HepG2 (cell line): ENCODE data around the gene PELI3. TPM values are rescaled to one million over a fixed set of nuclear protein-coding genes. Genes with fewer than 3 reads are reported as not detected.
A peak's percentile ranks its signal among the peaks of the same experiment; 100 is the strongest.

Experiments used
- DMAP1 ChIP-seq: IDR thresholded peaks from 2 replicates; pipeline ENCODE4 v1.6.1; 2016
- EZH2 ChIP-seq: conservative IDR thresholded peaks from 2 replicates; pipeline ENCODE4 v1.6.1; 2012; ENCODE audit warnings: mild to moderate bottlenecking, low read depth, low read length, moderate library complexity
- HOMEZ ChIP-seq: IDR thresholded peaks from 2 replicates; pipeline ENCODE4 v1.6.1; 2016; ENCODE audit warnings: low read depth
- MLX ChIP-seq: IDR thresholded peaks from 2 replicates; pipeline ENCODE4 v1.6.1; 2016
- MYNN ChIP-seq: sonication (generic); formaldehyde crosslinking; IDR thresholded peaks from 2 replicates; pipeline ENCODE4 v1.4.0; 2020; ENCODE audit warnings: mild to moderate bottlenecking, low read depth, missing genetic modification reagents
- ONECUT2 ChIP-seq: sonication (generic); formaldehyde crosslinking; IDR thresholded peaks from 2 replicates; pipeline ENCODE4 v1.4.0; 2020; ENCODE audit warnings: missing genetic modification reagents
- RAD21 ChIP-seq: fragments of 450-650 bp; formaldehyde crosslinking; IDR thresholded peaks from 2 replicates; pipeline ENCODE4 v1.5.0; 2020; ENCODE audit warnings: mild to moderate bottlenecking
- REPIN1 ChIP-seq: sonication (generic); formaldehyde crosslinking; IDR thresholded peaks from 2 replicates; pipeline ENCODE4 v1.8.0; 2022; ENCODE audit warnings: missing genetic modification reagents, low read depth, mild to moderate bottlenecking, borderline replicate concordance
- SMAD9 ChIP-seq: sonication (generic); formaldehyde crosslinking; IDR thresholded peaks from 2 replicates; pipeline ENCODE4 v1.5.1; 2020; ENCODE audit warnings: mild to moderate bottlenecking, missing genetic modification reagents
- TBX3 ChIP-seq: fragments of 450-650 bp; IDR thresholded peaks from 2 replicates; pipeline ENCODE4 v1.6.1; 2017; ENCODE audit warnings: antibody characterized with exemption, mild to moderate bottlenecking, inconsistent platforms, borderline replicate concordance
- TOPORS ChIP-seq: sonication (generic); formaldehyde crosslinking; IDR thresholded peaks from 2 replicates; pipeline ENCODE4 v1.8.0; 2023; ENCODE audit warnings: mild to moderate bottlenecking, missing genetic modification reagents
- XRCC5 ChIP-seq: fragments of 200-400 bp; formaldehyde crosslinking; optimal IDR thresholded peaks from 2 replicates; pipeline ENCODE3; 2017; ENCODE audit warnings: mild to moderate bottlenecking, low read length
- ZBTB43 ChIP-seq: sonication (generic); formaldehyde crosslinking; conservative IDR thresholded peaks from 2 replicates; pipeline ENCODE4 v1.4.0; 2020; ENCODE audit warnings: missing genetic modification reagents
- ZNF121 ChIP-seq: sonication (generic); formaldehyde crosslinking; IDR thresholded peaks from 2 replicates; pipeline ENCODE4 v1.5.0; 2020; ENCODE audit warnings: mild to moderate bottlenecking, missing genetic modification reagents
- ZNF18 ChIP-seq: sonication (generic); formaldehyde crosslinking; IDR thresholded peaks from 2 replicates; pipeline ENCODE4 v1.8.0; 2022; ENCODE audit warnings: mild to moderate bottlenecking, missing genetic modification reagents; ENCODE audit not compliant: insufficient replicate concordance
- ZNF224 ChIP-seq: sonication (generic); formaldehyde crosslinking; IDR thresholded peaks from 2 replicates; pipeline ENCODE4 v1.5.0; 2020; ENCODE audit warnings: mild to moderate bottlenecking, missing genetic modification reagents
- ZNF276 ChIP-seq: sonication (generic); formaldehyde crosslinking; IDR thresholded peaks from 2 replicates; pipeline ENCODE4 v1.4.0; 2020; ENCODE audit warnings: mild to moderate bottlenecking, low read depth, missing genetic modification reagents
- ZNF510 ChIP-seq: sonication (generic); formaldehyde crosslinking; IDR thresholded peaks from 2 replicates; pipeline ENCODE4 v1.4.0; 2020; ENCODE audit warnings: low read depth, mild to moderate bottlenecking, missing genetic modification reagents
- ZNF740 ChIP-seq: sonication (generic); formaldehyde crosslinking; IDR thresholded peaks from 2 replicates; pipeline ENCODE4 v1.4.0; 2020; ENCODE audit warnings: missing genetic modification reagents
- ZNF761 ChIP-seq: sonication (generic); formaldehyde crosslinking; conservative IDR thresholded peaks from 2 replicates; pipeline ENCODE4 v1.4.0; 2020; ENCODE audit warnings: mild to moderate bottlenecking, missing genetic modification reagents
- ZNF800 ChIP-seq: sonication (generic); formaldehyde crosslinking; IDR thresholded peaks from 2 replicates; pipeline ENCODE4 v1.4.0; 2020; ENCODE audit warnings: missing genetic modification reagents
- polyA plus RNA-seq, 8 experiments: library from polyadenylated mRNA; depleted of rRNA in 3 of 8; stranded (reverse) in 7 of 8; unstranded in 1 of 8; fragments of >200 nt; fragmentation: Illumina TruSeq in 4 of 8; extraction: Trizol in 4 of 8; gene quantifications; 2 replicates each; pipeline versions ENCODE4 v1.2.1 to v1.2.3, GENCODE V29; 2011 to 2016; ENCODE audit warnings: low read depth in 4 of 8, missing spikeins in 1 of 8, mixed read lengths in 1 of 8; ENCODE audit not compliant: insufficient read depth in 1 of 8
- total RNA-seq, 5 experiments: library from RNA; depleted of rRNA; stranded (reverse); fragments of >200 nt; fragmentation: Illumina TruSeq; extraction: Trizol; gene quantifications; 2 replicates each; pipeline ENCODE4 v1.2.3, GENCODE V29; 2016; ENCODE audit warnings: low read depth in 1 of 5

The PELI3 gene
- total and polyA plus RNA-seq, 2 of the 13 experiments (the other 11 are each of a cell fraction or from before 2014, with no cell fraction given) = 2.0 to 4.0 TPM

GRCh38 chr11:66421492-66422205 lies 45.1 kb upstream of the PELI3 start (continued):
- TF ChIP-seq ZNF18 (peak; percentile 100), ZNF740 (CRISPR knock-in tag) (peak; percentile 100), MYNN (peak; percentile 100), EZH2 (no peak), MLX (CRISPR knock-in tag) (peak; percentile 100), RAD21 (CRISPR knock-in tag) (peak; percentile 96), TBX3 (no peak), HOMEZ (CRISPR knock-in tag) (peak; percentile 100), TOPORS (CRISPR knock-in tag) (peak; percentile 100), REPIN1 (peak; percentile 100), XRCC5 (peak; percentile 100), ZNF121 (CRISPR knock-in tag) (peak; percentile 99), DMAP1 (peak; percentile 100), ZNF224 (peak; percentile 100), ZBTB43 (peak; percentile 100), ZNF510 (CRISPR knock-in tag) (peak; percentile 100), SMAD9 (CRISPR knock-in tag) (peak; percentile 100), ZNF276 (CRISPR knock-in tag) (peak; percentile 100), ZNF800 (CRISPR knock-in tag) (peak; percentile 100), ZNF761 (CRISPR knock-in tag) (peak; percentile 100), ONECUT2 (peak; percentile 100)
